ENCODE data around the gene EN2.

Gene EN2

DNA sequence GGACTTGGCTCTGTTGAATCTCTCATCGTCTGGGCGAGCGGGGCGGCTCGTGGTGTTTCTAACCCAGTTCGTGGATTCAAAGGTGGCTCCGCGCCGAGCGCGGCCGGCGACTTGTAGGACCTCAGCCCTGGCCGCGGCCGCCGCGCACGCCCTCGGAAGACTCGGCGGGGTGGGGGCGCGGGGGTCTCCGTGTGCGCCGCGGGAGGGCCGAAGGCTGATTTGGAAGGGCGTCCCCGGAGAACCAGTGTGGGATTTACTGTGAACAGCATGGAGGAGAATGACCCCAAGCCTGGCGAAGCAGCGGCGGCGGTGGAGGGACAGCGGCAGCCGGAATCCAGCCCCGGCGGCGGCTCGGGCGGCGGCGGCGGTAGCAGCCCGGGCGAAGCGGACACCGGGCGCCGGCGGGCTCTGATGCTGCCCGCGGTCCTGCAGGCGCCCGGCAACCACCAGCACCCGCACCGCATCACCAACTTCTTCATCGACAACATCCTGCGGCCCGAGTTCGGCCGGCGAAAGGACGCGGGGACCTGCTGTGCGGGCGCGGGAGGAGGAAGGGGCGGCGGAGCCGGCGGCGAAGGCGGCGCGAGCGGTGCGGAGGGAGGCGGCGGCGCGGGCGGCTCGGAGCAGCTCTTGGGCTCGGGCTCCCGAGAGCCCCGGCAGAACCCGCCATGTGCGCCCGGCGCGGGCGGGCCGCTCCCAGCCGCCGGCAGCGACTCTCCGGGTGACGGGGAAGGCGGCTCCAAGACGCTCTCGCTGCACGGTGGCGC lies at the start of gene EN2:
Gene EN2, plus strand, starts transcription at position 19 of the 767 bp plus-strand sequence. Its CDS starts 249 bp downstream, at position 268.
- DNase-seq (ENCODE audit: low spot score): no peak

DNA sequence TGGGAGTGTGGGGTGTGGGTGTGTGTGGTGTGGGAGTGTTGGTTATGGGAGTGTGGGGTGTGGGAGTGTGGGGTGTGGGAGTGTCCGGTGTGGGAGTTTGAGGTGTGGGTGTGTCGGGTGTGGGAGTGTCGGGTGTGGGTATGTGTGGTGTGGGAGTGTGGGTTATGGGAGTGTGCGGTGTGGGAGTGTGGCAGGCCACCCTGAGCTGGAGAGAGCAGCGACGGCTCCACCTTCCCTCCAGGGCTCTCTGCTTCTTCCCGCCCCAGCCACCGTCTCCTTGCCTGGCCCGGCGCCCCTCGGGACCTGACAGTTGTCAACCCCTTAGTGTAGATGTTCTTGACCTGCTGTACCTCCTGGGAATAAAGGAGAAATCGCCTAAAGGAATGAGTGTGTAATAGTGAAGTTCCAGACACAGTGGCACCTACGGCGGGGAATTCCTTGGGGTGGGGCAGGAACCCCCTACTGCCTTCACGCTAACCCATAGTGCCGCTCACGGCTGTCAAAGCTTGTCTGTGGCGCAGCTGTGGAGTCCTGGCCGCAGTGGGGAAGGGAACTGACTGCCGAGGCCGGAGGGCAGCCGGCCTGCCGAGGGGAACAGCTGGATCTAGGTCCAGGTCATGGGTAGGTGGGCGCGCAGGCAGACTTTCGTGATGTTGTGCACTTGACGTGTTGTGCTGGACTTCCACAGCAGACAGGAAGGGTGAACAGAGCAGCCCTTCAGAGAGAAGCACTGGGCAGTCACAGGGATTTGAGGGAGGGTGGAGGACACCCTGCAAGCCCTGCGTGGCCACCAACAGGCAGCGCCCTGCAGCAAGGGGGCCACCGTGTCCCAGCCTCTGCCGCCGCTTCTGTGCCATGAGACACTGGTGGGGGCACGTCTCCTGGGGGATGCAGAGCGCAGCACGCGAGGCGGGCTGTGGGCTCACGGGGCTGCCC lies 49.0 kb upstream of the EN2 start:
- no peak for DNase-seq (ENCODE audit: low spot score)

- no peak for DNase-seq (ENCODE audit: low spot score)
Observed at GRCh38 chr7:155409980-155410379, 47.9 kb upstream of the EN2 start.

- DNase-seq (ENCODE audit: low spot score): no peak
Observed at GRCh38 chr7:155410431-155410830, 47.5 kb upstream of the EN2 start.

DNA sequence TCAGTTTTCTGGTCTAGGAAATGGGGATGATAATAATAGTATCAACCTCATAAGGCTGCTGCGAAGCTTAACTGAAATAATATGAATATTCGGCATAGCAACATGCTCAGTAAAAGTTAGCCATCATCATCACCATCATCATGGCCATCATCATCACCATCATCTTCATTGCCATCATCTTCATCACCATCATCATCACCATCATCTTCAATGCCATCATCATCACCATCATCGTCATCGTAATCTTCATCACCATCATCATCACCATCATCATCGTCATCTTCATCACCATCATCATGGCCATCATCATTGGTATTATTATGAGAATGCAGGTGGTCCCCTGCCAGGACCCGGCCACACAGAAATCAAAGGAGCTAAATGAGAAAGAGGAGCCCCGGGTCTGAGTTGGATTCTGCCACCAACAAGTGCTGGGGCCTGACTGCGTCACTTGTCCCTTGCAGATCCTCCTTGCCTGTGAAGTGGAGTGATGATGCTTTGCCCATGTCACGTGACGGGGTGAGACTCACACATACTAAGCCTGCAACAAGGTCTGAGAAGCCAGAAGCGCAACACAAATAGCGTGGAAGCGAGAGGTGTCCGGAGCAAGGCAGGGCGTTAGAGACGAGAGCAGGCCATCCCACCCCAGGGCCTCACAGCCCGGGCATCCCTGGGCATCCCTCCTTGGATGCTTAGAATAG lies 46.1 kb upstream of the EN2 start:
- no peak for DNase-seq (ENCODE audit: low spot score)

- peak; percentile 13 for DNase-seq (ENCODE audit: low spot score)
Observed at GRCh38 chr7:155412416-155413253, 45.3 kb upstream of the EN2 start.

DNA sequence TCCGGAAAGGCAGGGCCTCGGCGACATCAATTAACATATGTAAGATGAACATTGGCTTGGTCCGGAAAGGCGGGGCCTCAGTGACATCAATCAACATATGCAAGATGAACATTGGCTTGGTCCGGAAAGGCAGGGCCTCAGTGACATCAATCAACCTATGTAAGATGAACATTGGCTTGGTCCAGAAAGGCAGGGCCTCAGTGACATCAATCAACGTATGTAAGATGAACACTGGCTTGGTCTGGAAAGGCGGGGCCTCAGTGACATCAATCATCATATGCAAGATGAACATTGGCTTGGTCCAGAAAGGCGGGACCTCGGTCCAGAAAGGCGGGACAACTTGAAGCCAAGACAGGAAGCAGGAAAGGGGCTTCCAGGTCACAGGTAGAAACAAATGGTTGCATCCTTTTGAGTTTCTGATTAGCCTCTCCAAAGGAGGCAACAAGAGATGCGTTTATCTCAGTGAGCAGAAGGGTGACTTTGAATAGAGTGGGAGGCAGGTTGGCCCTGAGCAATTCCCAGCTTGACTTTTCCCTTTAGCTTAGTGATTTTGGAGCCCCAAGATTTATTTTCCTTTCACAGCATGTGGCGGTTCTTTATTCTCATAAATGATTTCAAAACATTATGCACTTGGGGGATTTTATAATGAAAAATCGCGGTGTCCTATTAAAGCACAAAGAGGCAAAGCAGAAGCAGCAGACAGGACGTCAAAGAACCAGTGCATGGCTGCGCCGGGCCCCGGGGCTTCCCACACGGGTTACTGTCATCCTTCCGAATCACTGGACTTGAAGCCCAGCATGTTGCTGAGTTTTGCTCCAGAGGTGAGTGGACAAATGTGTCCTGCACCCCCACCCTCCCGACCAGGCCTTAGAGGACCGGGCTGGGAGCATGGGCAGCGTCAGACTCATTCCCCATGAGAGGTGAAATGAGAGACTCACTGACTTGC lies 43.1 kb upstream of the EN2 start:
- no peak for DNase-seq (ENCODE audit: low spot score)

DNA sequence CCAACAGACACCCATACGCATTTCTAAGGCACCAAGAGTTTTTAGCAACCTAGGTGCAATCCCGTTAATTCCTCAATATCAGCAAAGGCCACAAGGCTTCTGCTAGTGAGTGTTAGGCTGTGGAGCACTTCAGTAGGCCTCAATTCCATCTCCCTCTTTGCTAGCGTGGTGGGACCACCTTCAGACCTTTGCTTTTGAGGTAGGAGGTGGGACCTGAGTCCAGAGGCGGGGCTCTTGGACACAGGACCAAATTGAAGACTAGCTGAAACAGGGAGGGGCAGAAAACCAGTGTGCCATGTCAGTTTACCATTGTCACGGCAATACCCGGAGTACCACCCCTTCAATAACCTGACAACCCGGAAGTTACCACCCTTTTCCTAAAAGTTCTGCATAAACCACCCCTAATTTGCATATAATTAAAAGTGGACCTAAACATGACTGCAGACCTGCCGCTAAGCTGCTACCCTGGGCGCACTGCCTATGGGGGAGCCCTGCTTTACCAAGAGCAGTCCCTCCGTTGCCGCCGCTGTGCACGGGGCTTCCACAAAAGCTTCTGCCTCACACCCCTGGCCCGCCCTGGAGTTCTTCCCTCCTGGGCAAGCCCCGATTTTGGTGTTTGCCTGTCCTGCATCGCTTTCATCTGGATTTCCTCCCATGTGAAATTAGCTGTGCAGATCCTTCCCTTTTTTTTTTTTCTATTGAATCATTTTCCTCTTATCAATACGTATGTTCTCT lies 41.1 kb upstream of the EN2 start:
- no peak for DNase-seq (ENCODE audit: low spot score)

DNA sequence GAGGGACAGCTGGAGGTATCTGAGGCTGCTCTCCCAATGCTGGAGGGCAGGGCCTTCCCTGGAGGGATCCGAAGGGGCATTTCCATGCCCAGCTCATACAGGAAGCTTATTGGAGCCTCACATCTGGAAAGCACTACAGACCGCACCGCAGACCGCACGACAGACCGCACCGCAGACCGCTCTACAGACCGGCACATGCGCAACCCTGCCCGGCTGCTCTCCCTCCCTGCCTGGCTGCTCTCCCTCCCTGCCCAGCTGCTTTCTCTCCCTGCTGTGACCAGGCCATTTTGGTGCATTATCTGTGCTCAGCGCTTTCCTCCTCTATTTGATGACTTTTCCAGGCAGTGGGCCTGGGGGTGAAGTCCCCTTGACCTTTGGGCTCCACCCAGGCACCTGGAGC lies 39.6 kb upstream of the EN2 start:
- no peak for DNase-seq (ENCODE audit: low spot score)

GRCh38 chr7:155418941-155419755 lies 38.8 kb upstream of the EN2 start:
- DNase-seq (ENCODE audit: low spot score): no peak

- DNase-seq (ENCODE audit: low spot score): no peak
Observed at GRCh38 chr7:155420116-155420515, 37.8 kb upstream of the EN2 start.

GRCh38 chr7:155422151-155422550 lies 35.8 kb upstream of the EN2 start:
- DNase-seq (ENCODE audit: low spot score): no peak

DNA sequence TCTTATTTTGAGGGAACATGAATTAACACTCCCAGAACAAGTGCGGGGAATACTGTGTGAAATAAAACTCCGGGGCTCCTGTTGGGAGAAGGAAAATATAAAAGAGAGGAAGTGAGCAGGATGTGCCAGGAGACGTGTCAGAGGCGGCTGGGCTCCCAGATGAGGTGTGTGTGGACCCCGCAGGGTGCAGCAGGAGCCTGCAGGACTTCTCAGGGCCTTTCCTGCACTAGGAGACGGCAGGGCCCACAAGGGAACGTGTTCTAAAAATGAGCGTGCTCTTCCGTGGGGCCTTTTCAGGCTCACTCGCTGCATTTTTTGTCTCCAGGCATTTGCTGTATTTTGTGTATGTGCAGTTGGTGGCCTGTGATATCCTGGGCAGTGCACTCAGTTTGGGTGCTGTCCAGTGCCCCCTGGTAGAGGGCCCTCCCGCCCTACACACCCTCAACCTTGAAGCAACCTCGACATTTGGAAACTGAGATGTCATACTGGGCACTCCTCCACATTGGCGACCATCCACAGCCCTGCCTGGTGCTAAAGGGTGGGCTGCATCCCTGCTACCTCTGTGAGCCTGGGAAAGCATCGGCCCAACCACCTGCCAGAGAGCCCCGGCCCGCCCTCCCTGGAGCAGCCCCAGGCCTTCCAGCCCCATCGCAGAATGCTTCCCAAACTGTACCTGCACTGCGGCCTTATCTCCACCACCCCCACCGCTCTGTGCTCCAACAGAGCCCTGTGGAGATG lies 35.2 kb upstream of the EN2 start:
- no peak for DNase-seq (ENCODE audit: low spot score)

DNA sequence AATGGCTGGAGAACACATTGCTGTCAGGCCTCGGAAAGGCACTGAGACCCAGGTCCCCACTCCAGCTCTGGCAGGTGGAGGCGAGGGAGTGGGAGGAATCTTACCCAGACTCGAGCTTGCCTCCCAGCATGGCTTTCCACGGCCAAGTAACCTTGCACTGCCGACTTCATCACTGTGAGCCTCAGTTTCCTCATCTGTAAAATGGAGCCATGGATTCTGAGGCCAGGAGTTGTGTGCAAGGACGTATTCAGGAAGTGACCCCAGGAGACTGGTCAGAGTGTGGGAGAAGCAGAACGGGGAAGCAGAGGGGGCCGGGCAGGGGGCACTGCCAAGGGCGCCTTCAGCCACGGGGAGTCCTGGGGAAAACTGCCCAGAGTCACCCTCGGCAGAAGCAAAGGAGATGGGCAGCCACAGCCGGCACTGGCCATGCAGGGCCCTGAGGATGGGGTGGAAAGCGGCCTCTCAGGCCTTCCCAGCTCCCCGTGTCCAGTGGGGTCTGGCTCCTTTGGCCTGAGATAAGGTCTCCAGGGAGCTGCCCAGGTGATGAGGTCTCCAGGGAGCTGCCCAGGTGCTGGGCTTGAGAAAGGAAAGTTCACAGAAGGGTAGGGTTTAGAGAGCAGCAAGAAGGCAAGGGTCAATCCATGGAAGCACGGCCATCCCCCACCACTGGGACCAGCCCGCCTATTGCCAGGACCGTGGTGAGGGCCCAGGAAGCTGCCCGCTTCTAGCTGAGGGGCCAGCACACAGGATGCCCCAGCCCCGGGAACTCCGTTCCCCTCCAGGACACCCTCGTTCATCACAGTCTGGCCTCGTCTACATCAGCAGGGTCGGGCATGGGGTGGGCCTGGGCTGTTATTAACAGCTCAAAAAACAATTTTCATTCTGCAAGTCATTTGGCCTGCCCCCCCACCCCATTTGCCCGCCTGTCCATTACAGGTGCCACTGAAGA lies 34.3 kb upstream of the EN2 start:
- no peak for DNase-seq (ENCODE audit: low spot score)

DNA sequence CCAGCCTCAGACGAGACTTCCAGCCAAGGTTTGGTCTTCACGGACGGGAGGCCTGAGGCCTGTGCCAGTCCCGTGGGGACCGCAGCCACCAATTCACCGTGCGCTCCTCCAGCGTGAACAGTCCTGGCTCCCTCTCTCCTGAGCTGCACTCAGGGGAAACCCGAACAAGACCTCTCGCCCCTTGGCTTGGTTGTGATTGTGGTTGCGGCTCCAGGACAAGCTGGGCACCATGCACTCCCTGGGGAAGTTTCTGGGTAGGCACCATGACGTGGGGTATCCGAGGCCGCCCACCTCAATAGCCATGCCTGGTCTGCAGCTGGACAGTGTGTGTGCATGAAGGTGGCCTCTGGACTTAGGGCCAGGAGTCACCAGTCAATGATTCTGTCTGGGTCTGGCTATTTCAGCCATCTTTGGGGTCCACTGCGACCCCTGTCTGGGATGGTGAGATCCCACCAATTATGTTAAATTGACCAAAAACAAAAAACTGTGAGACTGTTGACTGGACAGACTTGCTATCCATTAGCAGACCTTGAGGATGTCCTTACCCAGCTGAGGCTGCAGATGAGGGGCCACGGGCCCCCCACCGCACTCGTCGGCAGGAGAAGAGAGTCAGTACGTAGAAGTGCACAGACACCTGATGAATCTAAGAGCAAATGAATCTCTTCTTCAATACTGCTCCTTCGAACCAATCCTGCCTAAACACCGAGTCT lies 33.5 kb upstream of the EN2 start:
- DNase-seq (ENCODE audit: low spot score): no peak

DNA sequence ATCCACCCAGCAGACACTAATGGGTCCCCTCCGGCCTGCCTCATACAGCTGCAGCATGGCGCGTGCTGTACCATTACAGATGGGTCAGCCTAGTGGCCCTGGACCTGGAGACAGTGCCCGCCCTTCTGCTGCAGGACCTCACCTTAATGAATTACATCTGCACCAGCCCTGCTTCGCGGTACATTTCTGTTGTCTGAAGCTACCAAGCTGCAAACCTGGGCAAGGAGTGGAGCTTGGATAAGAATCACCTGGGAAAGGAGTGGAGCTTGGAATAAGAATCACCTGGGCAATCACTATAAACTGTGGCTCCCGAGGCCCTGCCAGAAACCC lies 33.0 kb upstream of the EN2 start:
- DNase-seq (ENCODE audit: low spot score): no peak

- DNase-seq (ENCODE audit: low spot score): no peak
Observed at GRCh38 chr7:155425887-155426286, 32.0 kb upstream of the EN2 start.

Measured in hematopoietic multipotent progenitor cell treated with erythropoietin and hydrocortisone succinate and interleukin-3 and kit ligand, for 17 days (in vitro differentiated cells).